22Rv1 (cell line): ENCODE results near the gene RNU6-9.

Experiments
- CTCF ChIP-seq: fragments of 450-650 bp; IDR thresholded peaks from 2 replicates; pipeline ENCODE4 v1.5.1; 2017; ENCODE audit warnings: mild to moderate bottlenecking
- ZFX ChIP-seq: fragments of 450-650 bp; IDR thresholded peaks from 2 replicates; pipeline ENCODE4 v1.6.1; 2017; ENCODE audit warnings: antibody characterized with exemption, borderline replicate concordance

GRCh38 chr19:852136-853013 is 40.9 kb upstream of the RNU6-9 start, which contains the start of gene ELANE:
- TF ChIP-seq CTCF = no peak
- no peak for TF ChIP-seq ZFX
